ENCODE measurements around the gene DYNLT1. TPM values are rescaled to one million over a fixed set of nuclear protein-coding genes. Genes with fewer than 3 reads are reported as not detected.
"Not testable (repeated sequence)": the region's sequence is repeated elsewhere in the genome, so short reads cannot be mapped to it uniquely, and the experiment has no call there.

DYNLT1 gene
- total RNA-seq, 1 experiment from 2014 or later: 156 TPM

DNA sequence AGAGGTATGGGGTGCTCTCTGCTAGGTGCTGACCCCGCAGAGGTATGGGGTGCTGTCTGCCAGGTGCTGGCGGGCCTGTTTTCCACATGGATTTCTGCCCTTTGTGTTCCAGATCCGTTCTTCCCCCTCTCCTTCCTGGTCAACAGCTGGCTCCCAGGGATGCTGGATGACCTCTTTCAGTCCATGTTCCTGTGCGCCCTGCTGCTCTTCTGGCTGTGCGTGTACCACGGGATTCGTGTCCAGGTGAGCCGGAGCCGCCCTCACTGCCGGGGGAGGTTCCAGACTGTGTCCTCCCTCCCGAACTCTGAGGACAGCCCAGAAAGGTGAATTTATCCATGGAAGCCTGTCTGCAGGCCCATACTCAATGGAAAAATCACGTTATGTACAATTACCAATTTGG is 36.3 kb downstream of the DYNLT1 start:
- Mint-ChIP-seq H3K4me1 (ENCODE audit: low read depth, unreplicated experiment) (peaks cover 19% of the 10 kb centered on the region), H3K27ac (ENCODE audit: unreplicated experiment) (no peak overlapping the region), H3K36me3 (ENCODE audit: insufficient read depth, unreplicated experiment) (peaks cover 22% of the 10 kb centered on the region), H3K27me3 (ENCODE audit: unreplicated experiment) (no peaks in the 10 kb centered on the region), H3K4me3 (ENCODE audit: low read depth, unreplicated experiment) (no peak overlapping the region), H3K9me3 (ENCODE audit: low read depth, unreplicated experiment) (no peaks in the 10 kb centered on the region)
- CTCF ChIA-PET: no interaction called here
- intact Hi-C loops (cut with micrococcal nuclease; ENCODE audit: unreplicated experiment): no loop called here
- TF ChIP-seq, protein P1, sequence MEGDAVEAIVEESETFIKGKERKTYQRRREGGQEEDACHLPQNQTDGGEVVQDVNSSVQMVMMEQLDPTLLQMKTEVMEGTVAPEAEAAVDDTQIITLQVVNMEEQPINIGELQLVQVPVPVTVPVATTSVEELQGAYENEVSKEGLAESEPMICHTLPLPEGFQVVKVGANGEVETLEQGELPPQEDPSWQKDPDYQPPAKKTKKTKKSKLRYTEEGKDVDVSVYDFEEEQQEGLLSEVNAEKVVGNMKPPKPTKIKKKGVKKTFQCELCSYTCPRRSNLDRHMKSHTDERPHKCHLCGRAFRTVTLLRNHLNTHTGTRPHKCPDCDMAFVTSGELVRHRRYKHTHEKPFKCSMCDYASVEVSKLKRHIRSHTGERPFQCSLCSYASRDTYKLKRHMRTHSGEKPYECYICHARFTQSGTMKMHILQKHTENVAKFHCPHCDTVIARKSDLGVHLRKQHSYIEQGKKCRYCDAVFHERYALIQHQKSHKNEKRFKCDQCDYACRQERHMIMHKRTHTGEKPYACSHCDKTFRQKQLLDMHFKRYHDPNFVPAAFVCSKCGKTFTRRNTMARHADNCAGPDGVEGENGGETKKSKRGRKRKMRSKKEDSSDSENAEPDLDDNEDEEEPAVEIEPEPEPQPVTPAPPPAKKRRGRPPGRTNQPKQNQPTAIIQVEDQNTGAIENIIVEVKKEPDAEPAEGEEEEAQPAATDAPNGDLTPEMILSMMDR (IDR thresholded peaks at IDR 0.05; ENCODE audit: unreplicated experiment): no peak
- BruUV-seq (replicated peaks): no TSS peak
- DNase-seq: no peak

DNA sequence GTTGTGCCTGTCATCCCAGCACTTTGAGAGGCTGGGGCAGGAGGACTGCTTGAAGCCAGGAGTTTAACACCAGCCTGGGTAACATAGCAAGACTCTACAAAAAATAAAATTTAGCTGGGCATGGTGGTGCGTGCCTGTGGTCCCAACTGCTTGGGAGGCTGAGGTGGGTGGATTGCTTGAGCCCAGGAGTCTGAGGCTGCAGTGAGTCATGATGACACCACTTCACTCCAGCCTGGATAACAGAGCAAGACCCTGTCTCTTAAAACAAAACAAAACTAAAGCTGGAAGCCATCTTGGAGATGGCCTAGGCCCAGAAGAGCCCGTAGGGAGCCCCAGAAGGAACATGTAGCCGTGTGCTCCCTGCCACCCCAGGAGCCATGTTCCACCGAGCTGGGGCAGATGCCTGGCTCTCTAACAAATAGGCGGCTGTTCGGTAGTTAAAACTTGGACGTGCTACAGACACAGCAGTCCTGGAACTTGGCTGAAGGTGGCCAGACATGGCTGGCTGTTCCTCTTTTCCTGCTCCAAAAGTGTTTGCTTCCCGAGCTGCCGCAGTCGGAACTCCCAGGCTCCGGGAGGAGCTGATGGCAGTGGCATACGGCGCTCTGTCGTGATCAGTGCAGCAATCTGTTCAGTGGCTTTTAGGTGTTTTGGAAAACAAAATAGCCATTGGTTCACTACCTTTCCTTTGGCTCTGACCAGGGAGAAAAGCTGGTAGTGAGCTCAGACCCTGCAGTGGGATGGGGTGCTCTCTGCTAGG is 37.0 kb downstream of the DYNLT1 start:
- CTCF ChIA-PET: no interaction called here
- intact Hi-C loops (cut with micrococcal nuclease; ENCODE audit: unreplicated experiment): no loop called here

DNA sequence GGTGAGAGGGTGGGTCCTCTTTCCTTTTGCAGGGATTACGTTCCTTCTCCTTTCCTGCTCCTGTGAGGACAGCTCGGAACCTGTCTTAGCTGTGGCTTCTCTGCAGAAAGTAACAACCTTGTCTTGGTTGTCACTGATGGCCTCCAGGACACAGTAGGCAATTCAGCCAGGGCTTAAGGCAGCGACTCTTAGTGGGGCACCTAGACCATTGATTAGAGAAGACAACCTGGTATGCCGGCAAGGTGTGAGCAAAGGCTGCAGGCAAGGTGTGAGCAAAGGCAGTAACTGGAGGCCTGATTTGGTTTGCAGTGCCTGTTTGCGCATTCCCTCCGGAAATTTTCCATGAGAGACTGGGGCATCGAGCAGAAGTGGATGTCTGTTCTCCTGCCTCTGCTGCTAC is 37.6 kb downstream of the DYNLT1 start:
- Mint-ChIP-seq H3K36me3 (ENCODE audit: insufficient read depth, unreplicated experiment) (peaks cover 22% of the 10 kb centered on the region), H3K27me3 (ENCODE audit: unreplicated experiment) (no peaks in the 10 kb centered on the region), H3K27ac (ENCODE audit: unreplicated experiment) (no peak overlapping the region), H3K4me3 (ENCODE audit: low read depth, unreplicated experiment) (no peak overlapping the region), H3K9me3 (ENCODE audit: low read depth, unreplicated experiment) (no peaks in the 10 kb centered on the region), H3K4me1 (ENCODE audit: low read depth, unreplicated experiment) (peaks cover 19% of the 10 kb centered on the region)
- TF ChIP-seq, protein P1 (IDR thresholded peaks at IDR 0.05; ENCODE audit: unreplicated experiment): no peak
- BruUV-seq (replicated peaks): no TSS peak
- DNase-seq: no peak
- CTCF ChIA-PET: interaction anchor here (2.1 kb wide), 1 partner anchor 393 kb away, joined by 26 read pairs; no protein-coding TSS in a partner anchor
- intact Hi-C loops (cut with micrococcal nuclease; ENCODE audit: unreplicated experiment): no loop called here

More for the DNA sequence above, 37.0 kb downstream of the DYNLT1 start:
- H3K4me3 Mint-ChIP-seq (ENCODE audit: low read depth, unreplicated experiment): no peak overlapping the region
- BruUV-seq (replicated peaks): no TSS peak
- DNase-seq: no peak
- H3K9me3 Mint-ChIP-seq (ENCODE audit: low read depth, unreplicated experiment): no peaks in the 10 kb centered on the region
- peaks cover 19% of the 10 kb centered on the region for H3K4me1 Mint-ChIP-seq (ENCODE audit: low read depth, unreplicated experiment)
- TF ChIP-seq, protein P1 (IDR thresholded peaks at IDR 0.05; ENCODE audit: unreplicated experiment): no peak
- H3K27ac Mint-ChIP-seq (ENCODE audit: unreplicated experiment): no peak overlapping the region
- no peaks in the 10 kb centered on the region for H3K27me3 Mint-ChIP-seq (ENCODE audit: unreplicated experiment)
- H3K36me3 Mint-ChIP-seq (ENCODE audit: insufficient read depth, unreplicated experiment): peaks cover 22% of the 10 kb centered on the region

GRCh38 chr6:158606011-158606410 is 38.5 kb downstream of the DYNLT1 start:
- peaks cover 22% of the 10 kb centered on the region for H3K36me3 Mint-ChIP-seq (ENCODE audit: insufficient read depth, unreplicated experiment)
- H3K27ac Mint-ChIP-seq (ENCODE audit: unreplicated experiment); H3K27me3 Mint-ChIP-seq (ENCODE audit: unreplicated experiment); intact Hi-C loops (cut with micrococcal nuclease; ENCODE audit: unreplicated experiment); H3K9me3 Mint-ChIP-seq (ENCODE audit: low read depth, unreplicated experiment); DNase-seq; BruUV-seq (replicated peaks); H3K4me3 Mint-ChIP-seq (ENCODE audit: low read depth, unreplicated experiment): not testable (repeated sequence)
- CTCF ChIA-PET: interaction anchor here (2.1 kb wide), 1 partner anchor 392 kb away, joined by 26 read pairs; no protein-coding TSS in a partner anchor
- H3K4me1 Mint-ChIP-seq (ENCODE audit: low read depth, unreplicated experiment): peaks cover 11% of the 10 kb centered on the region

Data from Calu3 (cell line).